ENCODE results near the gene ARHGEF17.
A peak's percentile ranks its signal among the peaks of the same experiment; 100 is the strongest.
"Not testable (repeated sequence)": the region's sequence is repeated elsewhere in the genome, so short reads cannot be mapped to it uniquely, and the experiment has no call there.

Gene ARHGEF17, protein sequence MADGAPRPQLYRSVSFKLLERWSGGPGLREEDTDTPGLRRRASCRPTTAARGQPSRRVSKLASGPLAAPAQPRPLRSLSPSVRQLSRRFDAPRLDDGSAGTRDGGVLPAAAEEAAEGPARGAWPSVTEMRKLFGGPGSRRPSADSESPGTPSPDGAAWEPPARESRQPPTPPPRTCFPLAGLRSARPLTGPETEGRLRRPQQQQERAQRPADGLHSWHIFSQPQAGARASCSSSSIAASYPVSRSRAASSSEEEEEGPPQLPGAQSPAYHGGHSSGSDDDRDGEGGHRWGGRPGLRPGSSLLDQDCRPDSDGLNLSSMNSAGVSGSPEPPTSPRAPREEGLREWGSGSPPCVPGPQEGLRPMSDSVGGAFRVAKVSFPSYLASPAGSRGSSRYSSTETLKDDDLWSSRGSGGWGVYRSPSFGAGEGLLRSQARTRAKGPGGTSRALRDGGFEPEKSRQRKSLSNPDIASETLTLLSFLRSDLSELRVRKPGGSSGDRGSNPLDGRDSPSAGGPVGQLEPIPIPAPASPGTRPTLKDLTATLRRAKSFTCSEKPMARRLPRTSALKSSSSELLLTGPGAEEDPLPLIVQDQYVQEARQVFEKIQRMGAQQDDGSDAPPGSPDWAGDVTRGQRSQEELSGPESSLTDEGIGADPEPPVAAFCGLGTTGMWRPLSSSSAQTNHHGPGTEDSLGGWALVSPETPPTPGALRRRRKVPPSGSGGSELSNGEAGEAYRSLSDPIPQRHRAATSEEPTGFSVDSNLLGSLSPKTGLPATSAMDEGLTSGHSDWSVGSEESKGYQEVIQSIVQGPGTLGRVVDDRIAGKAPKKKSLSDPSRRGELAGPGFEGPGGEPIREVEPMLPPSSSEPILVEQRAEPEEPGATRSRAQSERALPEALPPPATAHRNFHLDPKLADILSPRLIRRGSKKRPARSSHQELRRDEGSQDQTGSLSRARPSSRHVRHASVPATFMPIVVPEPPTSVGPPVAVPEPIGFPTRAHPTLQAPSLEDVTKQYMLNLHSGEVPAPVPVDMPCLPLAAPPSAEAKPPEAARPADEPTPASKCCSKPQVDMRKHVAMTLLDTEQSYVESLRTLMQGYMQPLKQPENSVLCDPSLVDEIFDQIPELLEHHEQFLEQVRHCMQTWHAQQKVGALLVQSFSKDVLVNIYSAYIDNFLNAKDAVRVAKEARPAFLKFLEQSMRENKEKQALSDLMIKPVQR (N-terminal part only)

DNA sequence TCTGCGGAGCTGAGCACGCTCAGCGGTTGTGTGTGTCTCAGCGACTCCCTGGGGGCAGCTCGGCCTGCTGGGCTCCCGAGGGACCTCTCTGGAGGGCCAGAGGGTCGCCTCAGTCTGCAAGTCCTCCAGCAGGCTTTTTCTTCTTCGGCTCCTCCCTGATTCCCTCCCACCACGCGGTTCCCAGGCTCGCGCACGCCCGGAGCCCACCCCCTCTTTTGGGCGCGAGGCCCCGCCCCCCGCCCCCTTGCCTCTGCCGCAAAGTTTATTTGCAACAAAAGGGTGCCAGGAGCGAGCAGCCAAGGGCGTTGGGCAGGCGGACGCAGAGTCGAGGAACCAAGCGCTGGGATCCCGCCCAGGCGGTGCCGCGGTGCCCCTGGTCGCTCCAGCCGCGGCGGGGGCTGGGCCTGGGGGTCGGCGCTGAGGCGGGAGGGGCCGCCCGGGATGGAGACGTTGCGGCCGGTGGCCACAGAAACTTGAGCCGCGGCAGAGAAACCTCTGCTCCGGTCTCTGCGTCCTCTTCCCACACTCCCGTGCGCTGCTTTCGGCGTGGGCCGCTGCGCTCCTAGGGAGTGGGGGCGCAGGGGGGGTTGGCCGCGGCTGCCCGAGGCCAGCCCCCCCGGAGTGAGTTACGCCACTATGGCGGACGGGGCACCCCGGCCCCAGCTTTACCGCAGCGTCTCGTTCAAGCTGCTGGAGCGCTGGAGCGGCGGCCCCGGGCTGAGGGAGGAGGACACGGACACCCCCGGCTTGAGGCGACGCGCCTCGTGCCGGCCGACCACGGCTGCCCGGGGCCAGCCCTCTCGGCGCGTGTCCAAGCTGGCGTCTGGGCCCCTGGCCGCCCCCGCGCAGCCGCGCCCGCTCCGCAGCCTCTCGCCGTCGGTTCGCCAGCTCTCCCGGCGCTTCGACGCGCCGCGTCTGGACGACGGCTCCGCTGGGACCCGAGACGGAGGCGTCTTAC is at the start of gene ARHGEF17:
TSS of gene ARHGEF17 (plus strand) at position 274 of the 958 bp plus-strand sequence. CDS start at position 637, 363 bp downstream.
- peak; percentile 66 for DNase-seq

GRCh38 chr11:73259406-73260126 is 48.5 kb upstream of the ARHGEF17 start:
- DNase-seq = no peak

GRCh38 chr11:73260127-73260457 is 48.0 kb upstream of the ARHGEF17 start:
- DNase-seq = no peak

DNA sequence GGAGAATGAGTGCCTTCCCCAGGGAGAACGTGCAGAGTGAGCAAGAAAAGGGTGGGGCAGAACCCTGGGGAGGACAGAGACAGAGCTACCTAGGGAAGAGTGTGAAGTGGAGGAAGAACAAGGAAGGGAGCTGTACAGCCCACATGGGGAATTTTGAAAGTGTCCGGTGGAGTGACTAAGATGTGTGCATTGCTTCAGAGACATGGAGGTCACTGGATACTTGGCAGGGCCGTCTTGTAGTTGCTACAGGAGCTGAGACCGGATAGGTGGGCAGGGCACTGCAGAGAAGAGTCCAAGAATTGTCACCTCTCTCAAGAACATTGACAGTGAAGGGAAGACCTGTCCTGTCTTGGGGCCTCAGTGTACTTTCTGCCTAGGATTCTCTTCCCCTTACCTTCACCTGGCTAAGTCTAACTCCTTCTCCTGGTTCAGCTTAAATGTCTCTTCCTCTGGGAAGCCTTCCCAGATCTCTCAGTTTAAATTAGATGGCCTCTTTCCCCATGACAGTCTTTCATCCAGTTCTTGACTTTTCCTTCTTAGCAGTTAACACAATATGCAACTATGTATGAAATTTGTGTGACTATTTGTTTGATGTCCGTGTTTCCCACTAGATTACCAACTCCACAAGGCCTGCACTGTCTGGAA is 45.1 kb upstream of the ARHGEF17 start:
- DNase-seq = no peak

GRCh38 chr11:73263640-73264039 is 44.4 kb upstream of the ARHGEF17 start:
- DNase-seq = no peak

DNA sequence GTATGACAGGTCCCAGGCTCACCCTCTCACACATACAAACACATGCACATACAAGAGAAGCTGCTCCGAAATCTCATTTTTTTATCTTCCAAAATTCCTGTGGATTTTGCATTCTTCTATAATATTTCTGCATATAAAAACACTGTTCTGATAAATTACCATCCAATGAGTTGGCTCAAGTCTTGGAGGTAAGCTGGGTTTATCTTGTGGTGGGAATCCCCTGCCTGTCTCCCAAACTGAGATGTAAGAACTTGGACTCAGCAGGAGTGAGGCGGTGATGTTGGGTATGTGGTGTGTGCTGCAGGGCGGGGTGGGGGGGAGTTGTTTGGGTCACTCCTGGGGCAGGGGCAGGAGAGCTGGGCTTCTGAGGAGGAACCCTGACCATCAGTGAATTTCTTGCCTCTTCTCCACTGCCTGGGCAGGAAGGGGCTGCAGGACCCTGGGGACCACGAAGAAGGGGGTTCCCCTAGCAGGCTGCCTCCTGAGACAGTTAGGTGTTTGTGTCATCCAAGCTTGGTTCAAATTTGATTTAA is 42.7 kb upstream of the ARHGEF17 start:
- no peak for DNase-seq

- no peak for DNase-seq
Measured at GRCh38 chr11:73265853-73266645, 42.0 kb upstream of the ARHGEF17 start.

DNA sequence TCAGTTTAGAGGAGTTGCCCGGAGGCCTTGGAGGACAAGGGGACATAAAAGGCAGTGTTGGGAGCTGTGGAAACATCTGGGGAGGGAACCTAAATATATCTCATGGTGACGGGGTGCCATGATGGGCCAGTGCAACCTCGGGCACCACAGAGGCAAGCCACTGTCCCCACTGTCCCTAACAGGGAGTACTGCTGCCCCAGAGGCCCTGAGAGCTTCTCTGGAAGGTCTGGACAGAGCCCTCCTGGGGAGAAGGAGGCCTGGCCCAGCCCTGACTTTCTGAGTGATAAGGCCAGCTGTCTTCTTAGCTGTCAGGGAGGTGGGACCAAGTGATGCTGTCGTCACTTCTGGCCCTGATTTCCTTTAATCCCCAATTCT is 41.4 kb upstream of the ARHGEF17 start:
- DNase-seq = no peak

DNA sequence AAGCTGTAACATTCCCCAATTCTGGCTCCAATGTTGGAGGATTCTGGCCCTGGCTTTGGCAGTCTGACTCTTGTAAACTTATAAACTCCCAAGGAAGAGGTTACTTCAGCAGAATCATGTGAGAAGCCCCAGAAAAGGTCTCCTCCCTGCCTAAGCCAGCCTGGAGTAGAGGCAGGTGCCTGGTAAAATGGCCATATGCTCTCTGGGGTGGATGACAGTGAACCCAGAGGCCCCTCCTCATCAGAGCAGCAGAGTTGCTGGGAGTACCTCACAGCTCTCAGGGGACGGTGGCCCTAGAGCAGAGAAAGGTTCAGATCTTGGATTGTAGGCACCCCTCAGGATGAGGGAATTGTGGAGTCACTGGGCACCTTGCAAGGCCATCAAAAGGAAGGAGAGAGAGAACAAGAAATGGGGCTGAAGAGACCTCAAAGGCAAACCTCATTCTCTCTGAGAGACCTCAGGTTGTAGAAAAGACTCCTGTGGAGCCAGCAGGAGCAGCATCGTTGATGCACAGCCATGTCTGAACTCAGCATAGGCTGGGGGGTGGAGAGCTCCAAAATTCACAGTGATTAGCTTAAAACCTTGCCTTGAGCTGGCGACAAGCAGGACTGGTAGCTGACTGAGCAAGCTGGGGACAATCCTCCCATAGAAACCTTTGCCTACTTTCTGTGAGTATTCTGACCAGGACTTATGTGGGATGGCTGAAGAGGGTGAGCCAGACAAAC is 40.8 kb upstream of the ARHGEF17 start:
- DNase-seq = no peak

DNA sequence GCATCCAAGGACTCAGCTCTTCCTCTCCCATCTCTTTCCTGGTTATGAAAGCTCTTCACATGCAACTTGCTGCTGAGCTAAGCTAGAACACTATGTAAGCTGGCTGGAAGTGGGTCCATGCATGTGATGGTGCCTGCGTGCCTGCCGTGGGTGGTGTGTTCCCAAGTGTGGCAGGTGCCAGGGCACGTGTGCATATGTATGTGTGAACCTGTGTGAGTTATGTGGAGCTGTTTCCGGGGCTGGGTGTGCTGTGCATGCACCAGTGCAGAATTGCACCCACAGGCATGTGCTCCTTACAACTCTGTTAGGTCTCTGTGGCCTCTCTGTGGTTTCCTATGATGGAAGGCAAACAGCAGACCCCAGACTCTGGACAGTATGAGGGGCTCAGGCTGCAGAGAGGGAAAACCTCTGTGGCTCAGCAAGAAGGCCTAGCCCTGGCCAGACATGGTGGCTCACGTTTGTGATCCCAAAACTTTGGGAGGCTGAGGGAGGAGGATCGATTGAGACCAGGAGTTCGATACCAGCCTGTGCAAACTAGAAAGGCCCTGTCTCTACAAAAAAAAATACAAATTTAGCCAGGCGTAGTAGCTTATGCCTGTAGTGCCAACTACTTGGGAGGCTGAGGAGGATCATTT is 40.1 kb upstream of the ARHGEF17 start:
- no peak for DNase-seq

GRCh38 chr11:73268671-73269271 is 39.3 kb upstream of the ARHGEF17 start:
- no peak for DNase-seq

DNA sequence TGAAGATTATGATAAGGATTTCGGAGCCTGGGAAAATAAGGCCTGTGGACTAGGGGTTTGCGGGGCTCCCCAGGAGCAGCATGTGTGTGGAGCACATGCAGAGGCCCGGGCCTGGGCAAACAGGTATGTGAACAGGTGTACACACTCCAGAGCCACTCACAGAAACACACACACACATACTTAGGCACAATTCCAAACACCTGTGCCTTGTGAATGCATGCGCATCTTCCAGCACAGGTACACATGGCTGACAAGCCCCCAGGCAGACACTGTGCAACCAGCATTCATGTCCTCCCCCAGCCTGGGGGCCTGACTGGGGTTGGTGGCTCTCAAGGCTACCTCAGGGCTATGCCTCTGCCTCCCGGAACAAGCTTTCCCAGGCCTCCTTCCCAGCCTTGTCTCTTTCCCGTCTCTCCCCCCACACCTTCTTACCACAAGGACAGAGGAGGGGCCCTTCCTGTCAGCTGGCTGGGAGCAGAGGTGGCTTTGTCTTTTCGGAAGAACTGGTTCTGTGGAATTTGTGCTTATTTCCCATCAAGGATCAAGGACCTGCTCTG is 38.5 kb upstream of the ARHGEF17 start:
- DNase-seq = no peak

GRCh38 chr11:73270016-73270854 is 37.8 kb upstream of the ARHGEF17 start:
- DNase-seq = no peak

DNA sequence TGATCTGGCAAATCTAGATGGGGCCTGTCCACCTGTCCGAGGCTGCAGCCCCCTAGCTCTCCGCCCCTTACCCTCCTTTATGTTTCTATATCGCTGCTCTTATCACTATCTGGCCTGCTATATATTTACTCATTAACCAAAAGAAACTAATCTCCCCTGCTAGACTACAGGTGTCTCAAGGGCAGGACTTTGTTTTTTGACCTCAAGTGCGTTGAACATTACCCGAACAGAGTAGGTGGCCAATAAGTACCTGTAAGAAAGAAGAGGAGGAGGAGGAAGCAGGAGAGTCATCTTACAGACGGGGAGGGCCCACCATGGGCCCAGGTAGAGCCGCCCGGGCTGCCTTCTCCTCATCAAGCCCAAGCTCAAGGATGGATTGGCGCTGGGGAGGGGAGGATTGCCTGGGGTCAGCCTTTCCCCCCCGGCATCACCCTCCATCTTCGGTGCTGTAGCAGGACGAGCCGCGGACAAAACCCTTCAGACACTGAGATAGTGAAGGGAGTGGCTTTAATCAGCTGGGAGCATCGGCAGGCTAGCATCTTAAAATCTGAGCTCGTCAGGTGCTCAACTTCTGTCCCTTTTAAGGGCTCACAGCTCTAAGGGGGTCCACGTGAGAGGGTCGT is 37.1 kb upstream of the ARHGEF17 start:
- no peak for DNase-seq

GRCh38 chr11:73271478-73271865 is 36.6 kb upstream of the ARHGEF17 start:
- not testable (repeated sequence) for DNase-seq

GRCh38 chr11:73271936-73272679 is 36.0 kb upstream of the ARHGEF17 start, which contains the start of gene P2RY6:
TSS of gene P2RY6 (plus strand) at chr11:73272338. CDS start at chr11:73296519, 24,181 bp downstream.
- peak; percentile 34 for DNase-seq
